Measurements from ENCODE around the gene VDR.

VDR gene

GRCh38 chr12:47867495-47867941 lies 37.3 kb downstream of the VDR start:
- no peak overlapping the region for H2AFZ ChIP-seq (ENCODE audit: low read length)
- H3K27me3 ChIP-seq (replicated peaks; ENCODE audit: insufficient read depth, low read length), result no peaks in the 10 kb centered on the region
- no peak for DNase-seq
- no peaks in the 10 kb centered on the region for H3K9me2 ChIP-seq (replicated peaks; ENCODE audit: insufficient read depth, low read length)
- H3K36me3 ChIP-seq (replicated peaks; ENCODE audit: insufficient read depth, low read length), result no peaks in the 10 kb centered on the region
- H3K9ac ChIP-seq (ENCODE audit: low read length), result no peak overlapping the region
- no peak overlapping the region for H3K4me3 ChIP-seq (ENCODE audit: low read length)
- peak overlapping the region; percentile 66; the same call in 1 of the 2 replicates for H3K4me2 ChIP-seq (ENCODE audit: low read depth, low read length)
- H3K4me1 ChIP-seq (ENCODE audit: low read length), result peaks cover 49% of the 10 kb centered on the region
- peak overlapping the region; percentile 86; the same call in 1 of the 2 replicates for H3K27ac ChIP-seq (ENCODE audit: low read length)
- H4K20me1 ChIP-seq (ENCODE audit: insufficient read depth, low read length), result no peaks in the 10 kb centered on the region
- peaks cover 33% of the 10 kb centered on the region for H3K79me2 ChIP-seq (ENCODE audit: low read length)
- peaks cover 37% of the 10 kb centered on the region for H3F3A ChIP-seq (ENCODE audit: insufficient read depth, low read length)
- TF ChIP-seq, protein P1, sequence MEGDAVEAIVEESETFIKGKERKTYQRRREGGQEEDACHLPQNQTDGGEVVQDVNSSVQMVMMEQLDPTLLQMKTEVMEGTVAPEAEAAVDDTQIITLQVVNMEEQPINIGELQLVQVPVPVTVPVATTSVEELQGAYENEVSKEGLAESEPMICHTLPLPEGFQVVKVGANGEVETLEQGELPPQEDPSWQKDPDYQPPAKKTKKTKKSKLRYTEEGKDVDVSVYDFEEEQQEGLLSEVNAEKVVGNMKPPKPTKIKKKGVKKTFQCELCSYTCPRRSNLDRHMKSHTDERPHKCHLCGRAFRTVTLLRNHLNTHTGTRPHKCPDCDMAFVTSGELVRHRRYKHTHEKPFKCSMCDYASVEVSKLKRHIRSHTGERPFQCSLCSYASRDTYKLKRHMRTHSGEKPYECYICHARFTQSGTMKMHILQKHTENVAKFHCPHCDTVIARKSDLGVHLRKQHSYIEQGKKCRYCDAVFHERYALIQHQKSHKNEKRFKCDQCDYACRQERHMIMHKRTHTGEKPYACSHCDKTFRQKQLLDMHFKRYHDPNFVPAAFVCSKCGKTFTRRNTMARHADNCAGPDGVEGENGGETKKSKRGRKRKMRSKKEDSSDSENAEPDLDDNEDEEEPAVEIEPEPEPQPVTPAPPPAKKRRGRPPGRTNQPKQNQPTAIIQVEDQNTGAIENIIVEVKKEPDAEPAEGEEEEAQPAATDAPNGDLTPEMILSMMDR (IDR thresholded peaks at IDR 0.05; ENCODE audit: low read length), result no peak
- TF ChIP-seq EZH2phosphoT487 (IDR thresholded peaks at IDR 0.05; ENCODE audit: low read length) (no peak), EZH2 (optimal IDR thresholded peaks at IDR 0.05; ENCODE audit: low read depth, low read length) (no peak)
- no peaks in the 10 kb centered on the region for H3K9me3 ChIP-seq (replicated peaks; ENCODE audit: insufficient read depth, low read length)

DNA sequence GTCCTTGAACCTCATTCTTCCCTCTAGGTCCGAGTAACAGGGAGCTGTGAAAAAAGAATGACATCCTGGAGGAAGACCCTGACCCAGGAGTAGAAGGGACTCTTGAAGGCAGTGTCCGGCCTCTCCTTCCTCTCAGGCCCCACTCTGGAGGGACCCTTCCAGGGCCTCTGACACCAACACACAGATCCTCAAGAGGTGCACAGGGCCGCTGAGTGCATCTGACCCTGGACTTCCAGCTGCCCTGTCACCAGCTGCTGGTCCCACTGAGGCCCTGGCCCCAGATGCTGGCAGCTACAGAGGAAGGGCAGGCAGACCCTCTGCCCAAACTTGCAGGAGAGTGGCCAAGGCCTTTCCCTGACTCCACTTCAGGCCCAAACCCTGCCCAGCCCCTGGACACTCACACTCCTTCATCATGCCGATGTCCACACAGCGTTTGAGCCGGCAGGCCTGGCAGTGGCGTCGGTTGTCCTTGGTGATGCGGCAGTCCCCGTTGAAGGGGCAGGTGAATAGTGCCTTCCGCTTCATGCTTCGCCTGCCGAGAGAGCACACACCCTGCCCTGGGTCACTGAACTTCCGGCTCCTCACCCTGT lies 40.1 kb downstream of the VDR start:
- no peaks in the 10 kb centered on the region for H3K9me2 ChIP-seq (replicated peaks; ENCODE audit: insufficient read depth, low read length)
- DNase-seq, result no peak
- H3K79me2 ChIP-seq (ENCODE audit: low read length), result peaks cover 22% of the 10 kb centered on the region
- no peak overlapping the region for H3K9ac ChIP-seq (ENCODE audit: low read length)
- H3K4me2 ChIP-seq (ENCODE audit: low read depth, low read length), result no peak overlapping the region
- H3F3A ChIP-seq (ENCODE audit: insufficient read depth, low read length), result peaks cover 18% of the 10 kb centered on the region
- H3K36me3 ChIP-seq (replicated peaks; ENCODE audit: insufficient read depth, low read length), result peaks cover 7% of the 10 kb centered on the region; the same call in 1 of the 2 replicates
- no peak overlapping the region for H3K27ac ChIP-seq (ENCODE audit: low read length)
- H2AFZ ChIP-seq (ENCODE audit: low read length), result no peak overlapping the region
- TF ChIP-seq EZH2phosphoT487 (IDR thresholded peaks at IDR 0.05; ENCODE audit: low read length) (no peak), EZH2 (optimal IDR thresholded peaks at IDR 0.05; ENCODE audit: low read depth, low read length) (no peak)
- TF ChIP-seq, protein P1 (IDR thresholded peaks at IDR 0.05; ENCODE audit: low read length), result no peak
- H3K4me1 ChIP-seq (ENCODE audit: low read length), result peaks cover 24% of the 10 kb centered on the region
- H3K4me3 ChIP-seq (ENCODE audit: low read length), result no peak overlapping the region
- H3K27me3 ChIP-seq (replicated peaks; ENCODE audit: insufficient read depth, low read length), result no peaks in the 10 kb centered on the region
- H3K9me3 ChIP-seq (replicated peaks; ENCODE audit: insufficient read depth, low read length), result no peaks in the 10 kb centered on the region
- H4K20me1 ChIP-seq (ENCODE audit: insufficient read depth, low read length), result no peaks in the 10 kb centered on the region

- Histone ChIP-seq H3K9me3 (replicated peaks; ENCODE audit: insufficient read depth, low read length) (no peaks in the 10 kb centered on the region), H3K4me2 (ENCODE audit: low read depth, low read length) (no peak overlapping the region), H3K79me2 (ENCODE audit: low read length) (peaks cover 19% of the 10 kb centered on the region), H2AFZ (ENCODE audit: low read length) (no peak overlapping the region), H3K9ac (ENCODE audit: low read length) (no peak overlapping the region), H4K20me1 (ENCODE audit: insufficient read depth, low read length) (no peaks in the 10 kb centered on the region), H3K4me1 (ENCODE audit: low read length) (peaks cover 16% of the 10 kb centered on the region), H3F3A (ENCODE audit: insufficient read depth, low read length) (peaks cover 12% of the 10 kb centered on the region), H3K27me3 (replicated peaks; ENCODE audit: insufficient read depth, low read length) (no peaks in the 10 kb centered on the region), H3K9me2 (replicated peaks; ENCODE audit: insufficient read depth, low read length) (no peaks in the 10 kb centered on the region), H3K27ac (ENCODE audit: low read length) (no peak overlapping the region), H3K36me3 (replicated peaks; ENCODE audit: insufficient read depth, low read length) (peaks cover 7% of the 10 kb centered on the region; the same call in 1 of the 2 replicates), H3K4me3 (ENCODE audit: low read length) (no peak overlapping the region)
- DNase-seq, result no peak
- TF ChIP-seq EZH2phosphoT487 (IDR thresholded peaks at IDR 0.05; ENCODE audit: low read length) (no peak), EZH2 (optimal IDR thresholded peaks at IDR 0.05; ENCODE audit: low read depth, low read length) (no peak)
- TF ChIP-seq, protein P1 (IDR thresholded peaks at IDR 0.05; ENCODE audit: low read length), result no peak
Measured at GRCh38 chr12:47863985-47864384, 40.8 kb downstream of the VDR start.
